H9 (cell line): ENCODE measurements around the gene NR0B2. TPM values are rescaled to one million over a fixed set of nuclear protein-coding genes. Genes with fewer than 3 reads are reported as not detected.

Experiments
- DNase-seq: peaks from one replicate; pipeline ENCODE4 v3.0.0-alpha.2; 2017
- H2AFZ ChIP-seq: one replicate; pipeline ENCODE4 v1.6.1; 2013; ENCODE audit warnings: mild to moderate bottlenecking, low read length, control low read depth, moderate library complexity
- H2AK5ac ChIP-seq: 2 replicates; pipeline ENCODE4 v1.6.1; 2013; ENCODE audit warnings: low read length, control low read depth, mixed read lengths; ENCODE audit not compliant: insufficient read length
- H2BK120ac ChIP-seq: one replicate; pipeline ENCODE4 v1.6.1; 2013; ENCODE audit warnings: low read depth, mild to moderate bottlenecking, low read length, control low read depth, inconsistent platforms; ENCODE audit not compliant: poor library complexity, severe bottlenecking
- H2BK12ac ChIP-seq: 2 replicates; pipeline ENCODE4 v1.6.1; 2013; ENCODE audit warnings: low read length, control low read depth, mixed read lengths, low read depth; ENCODE audit not compliant: insufficient read length
- H2BK15ac ChIP-seq: 2 replicates; pipeline ENCODE4 v1.6.1; 2013; ENCODE audit warnings: low read depth, low read length, control low read depth
- H2BK20ac ChIP-seq: one replicate; pipeline ENCODE4 v1.6.1; 2013; ENCODE audit warnings: low read depth, mild to moderate bottlenecking, low read length, control low read depth, inconsistent platforms; ENCODE audit not compliant: poor library complexity, severe bottlenecking
- H2BK5ac ChIP-seq: 2 replicates; pipeline ENCODE4 v1.6.1; 2013; ENCODE audit warnings: low read length, control low read depth, mixed read lengths; ENCODE audit not compliant: insufficient read length
- H3K14ac ChIP-seq: 2 replicates; pipeline ENCODE4 v1.6.1; 2013; ENCODE audit warnings: low read length, control low read depth; ENCODE audit not compliant: insufficient read depth
- H3K18ac ChIP-seq: 2 replicates; pipeline ENCODE4 v1.6.1; 2013; ENCODE audit warnings: low read depth, mild to moderate bottlenecking, mixed read lengths, low read length, control low read depth; ENCODE audit not compliant: insufficient read length
- H3K23ac ChIP-seq: 2 replicates; pipeline ENCODE4 v1.6.1; 2013; ENCODE audit warnings: low read length, control low read depth, mixed read lengths, low read depth; ENCODE audit not compliant: insufficient read length
- H3K23me2 ChIP-seq: 2 replicates; pipeline ENCODE4 v1.6.1; 2013; ENCODE audit warnings: low read depth, mild to moderate bottlenecking, mixed read lengths, low read length, control low read depth; ENCODE audit not compliant: insufficient read length, poor library complexity, severe bottlenecking
- H3K27ac ChIP-seq: 2 replicates; pipeline ENCODE4 v1.5.1; 2013; ENCODE audit warnings: low read length, control low read depth, mixed read lengths, low read depth; ENCODE audit not compliant: insufficient read length
- H3K27me3 ChIP-seq: 2 replicates; pipeline ENCODE4 v1.6.1; 2013; ENCODE audit warnings: low read length, control low read depth, inconsistent platforms; ENCODE audit not compliant: insufficient read depth
- H3K4ac ChIP-seq: 2 replicates; pipeline ENCODE4 v1.6.1; 2013; ENCODE audit warnings: low read depth, mild to moderate bottlenecking, control low read depth, inconsistent platforms, low read length, moderate library complexity
- H3K4me1 ChIP-seq: 2 replicates; pipeline ENCODE4 v1.6.1; 2013; ENCODE audit warnings: low read length, control low read depth, inconsistent platforms; ENCODE audit not compliant: insufficient read depth
- H3K4me2 ChIP-seq: 2 replicates; pipeline ENCODE4 v1.6.1; 2013; ENCODE audit warnings: low read length, control low read depth, mixed read lengths; ENCODE audit not compliant: insufficient read length, insufficient read depth
- H3K56ac ChIP-seq: 2 replicates; pipeline ENCODE4 v1.6.1; 2013; ENCODE audit warnings: low read depth, mild to moderate bottlenecking, mixed read lengths, low read length, control low read depth; ENCODE audit not compliant: insufficient read length
- H3K79me1 ChIP-seq: 2 replicates; pipeline ENCODE4 v1.6.1; 2013; ENCODE audit warnings: low read depth, mild to moderate bottlenecking, moderate library complexity, low read length, control low read depth, inconsistent platforms; ENCODE audit not compliant: insufficient read depth, poor library complexity, severe bottlenecking
- H3K79me2 ChIP-seq: 2 replicates; pipeline ENCODE4 v1.6.1; 2013; ENCODE audit warnings: low read length, control low read depth, inconsistent platforms; ENCODE audit not compliant: insufficient read depth
- H3K9ac ChIP-seq: 2 replicates; pipeline ENCODE4 v1.6.1; 2013; ENCODE audit warnings: low read length, control low read depth, mixed read lengths; ENCODE audit not compliant: insufficient read length; ENCODE audit errors: extremely low read depth
- H3K9me3 ChIP-seq: one replicate; pipeline ENCODE4 v1.6.1; 2013; ENCODE audit warnings: low read depth, low read length, inconsistent platforms; ENCODE audit not compliant: control insufficient read depth
- H3T11ph ChIP-seq: one replicate; pipeline ENCODE4 v1.6.1; 2013; ENCODE audit warnings: mild to moderate bottlenecking, low read length, control low read depth, inconsistent platforms
- H4K20me1 ChIP-seq: one replicate; pipeline ENCODE4 v1.6.1; 2013; ENCODE audit not compliant: control insufficient read depth, insufficient read length, insufficient read depth
- H4K5ac ChIP-seq: 2 replicates; pipeline ENCODE4 v1.6.1; 2013; ENCODE audit warnings: low read depth, mild to moderate bottlenecking, mixed read lengths, low read length, control low read depth; ENCODE audit not compliant: insufficient read length
- H4K8ac ChIP-seq: replicated peaks from 2 replicates; pipeline ENCODE4 v1.6.1; 2013; ENCODE audit warnings: low read length, control low read depth, mixed read lengths, low read depth; ENCODE audit not compliant: insufficient read length
- H4K91ac ChIP-seq: 2 replicates; pipeline ENCODE4 v1.6.1; 2013; ENCODE audit warnings: low read depth, mild to moderate bottlenecking, moderate library complexity, mixed read lengths, low read length, control low read depth; ENCODE audit not compliant: insufficient read length
- H3K27ac Mint-ChIP-seq, 3 experiments: 2 replicates in 2 of 3; 3 replicates in 1 of 3; pipeline ENCODE4 v1.8.0; 2020 to 2021; ENCODE audit warnings: mixed read lengths in 3 of 3, mild to moderate bottlenecking in 1 of 3, moderate library complexity in 1 of 3
- H3K27me3 Mint-ChIP-seq: 2 replicates; pipeline ENCODE4 v1.8.0; 2021; ENCODE audit warnings: low read depth, mild to moderate bottlenecking, moderate library complexity, mixed read lengths
- H3K36me3 Mint-ChIP-seq, 3 experiments: 2 replicates in 2 of 3; 3 replicates in 1 of 3; pipeline ENCODE4 v1.8.0; 2020 to 2021; ENCODE audit warnings: low read depth in 3 of 3, mixed read lengths in 3 of 3; ENCODE audit not compliant: insufficient read depth in 1 of 3
- H3K4me1 Mint-ChIP-seq, 2 experiments: 2 replicates each; pipeline ENCODE4 v1.8.0; 2020; ENCODE audit warnings: mixed read lengths in 2 of 2
- H3K4me3 Mint-ChIP-seq, 2 experiments: 2 replicates in 1 of 2; 3 replicates in 1 of 2; pipeline ENCODE4 v1.8.0; 2020 to 2021; ENCODE audit warnings: mild to moderate bottlenecking in 2 of 2, mixed read lengths in 2 of 2, moderate library complexity in 1 of 2
- H3K9me3 Mint-ChIP-seq, 2 experiments: 2 replicates in 1 of 2; 3 replicates in 1 of 2; pipeline ENCODE4 v1.8.0; 2020; ENCODE audit warnings: mild to moderate bottlenecking in 2 of 2, mixed read lengths in 2 of 2, moderate library complexity in 1 of 2
- CTCF ChIP-seq: fragments of 200-600 bp; sonication (generic); conservative IDR thresholded peaks from 3 replicates; pipeline ENCODE4 v1.8.0; 2021; ENCODE audit warnings: antibody characterized with exemption, mild to moderate bottlenecking
- WGBS: extraction: QIAGEN DNeasy Blood & Tissue Kit; methylation state at CpG from one replicate; pipeline ENCODE4 v1.1.7; 2013; ENCODE audit warnings: missing lambda C conversion rate, low lambda C conversion rate, mixed read lengths; ENCODE audit not compliant: insufficient read length; ENCODE audit errors: extremely low coverage; 5-methylcytosine and 5-hydroxymethylcytosine counted together
- total RNA-seq: library from RNA; stranded (reverse); gene quantifications from 2 replicates; pipeline ENCODE4 v1.2.1, GENCODE V29; 2021

Gene NR0B2
- total RNA-seq, 1 experiment from 2014 or later: not detected

GRCh38 chr1:26864610-26865480, 48.9 kb downstream of the NR0B2 start:
- no peaks in the 10 kb centered on the region for H3K36me3 Mint-ChIP-seq
- WGBS: no CpG with 5 or more reads among the region's 75 CpGs

More at GRCh38 chr1:26864610-26865480, 48.9 kb downstream of the NR0B2 start:
- Histone ChIP-seq H3K9ac (peak overlapping the region; percentile 62), H3K9me3 (no peaks in the 10 kb centered on the region), H3K79me1 (no peaks in the 10 kb centered on the region), H3K79me2 (no peaks in the 10 kb centered on the region), H3K56ac (no peak overlapping the region), H3K4ac (peak overlapping the region; percentile 60; the same call in 1 of the 2 replicates), H3K18ac (peak overlapping the region; percentile 88), H2BK20ac (no peak overlapping the region), H2BK120ac (no peak overlapping the region), H4K5ac (no peak overlapping the region), H3K27ac (peak overlapping the region; percentile 25), H3K14ac (peak overlapping the region; percentile 91), H4K20me1 (no peaks in the 10 kb centered on the region), H3T11ph (no peak overlapping the region), H3K4me2 (peak overlapping the region; percentile 73), H2BK5ac (no peak overlapping the region), H3K23ac (no peak overlapping the region), H3K23me2 (peaks cover 4% of the 10 kb centered on the region), H2BK12ac (peak overlapping the region; percentile 28), H2AK5ac (no peak overlapping the region), H4K91ac (no peak overlapping the region), H2AFZ (no peak overlapping the region), H2BK15ac (no peak overlapping the region; the same call in 1 of the 2 replicates), H3K4me1 (no peaks in the 10 kb centered on the region; the same call in 1 of the 2 replicates), H4K8ac (no peak overlapping the region), H3K27me3 (no peaks in the 10 kb centered on the region; the same call in 1 of the 2 replicates)
- no peak for TF ChIP-seq CTCF
- H3K4me1 Mint-ChIP-seq: peaks cover 38 to 40% of the 10 kb centered on the region in 2 experiments
- peak overlapping the region; percentile 81 to 95 for H3K4me3 Mint-ChIP-seq
- peaks cover 20% of the 10 kb centered on the region for H3K27me3 Mint-ChIP-seq
- H3K27ac Mint-ChIP-seq: peak overlapping the region; percentile 76 to 91 (median 83); a peak in 5 of 7 replicates
- no peaks in the 10 kb centered on the region for H3K9me3 Mint-ChIP-seq
- DNase-seq: peak; percentile 99
